ENCODE results near the gene MMP20. TPM values are rescaled to one million over a fixed set of nuclear protein-coding genes. Genes with fewer than 3 reads are reported as not detected.

The MMP20 gene
- total RNA-seq, 1 donor from 2014 or later: not detected

DNA sequence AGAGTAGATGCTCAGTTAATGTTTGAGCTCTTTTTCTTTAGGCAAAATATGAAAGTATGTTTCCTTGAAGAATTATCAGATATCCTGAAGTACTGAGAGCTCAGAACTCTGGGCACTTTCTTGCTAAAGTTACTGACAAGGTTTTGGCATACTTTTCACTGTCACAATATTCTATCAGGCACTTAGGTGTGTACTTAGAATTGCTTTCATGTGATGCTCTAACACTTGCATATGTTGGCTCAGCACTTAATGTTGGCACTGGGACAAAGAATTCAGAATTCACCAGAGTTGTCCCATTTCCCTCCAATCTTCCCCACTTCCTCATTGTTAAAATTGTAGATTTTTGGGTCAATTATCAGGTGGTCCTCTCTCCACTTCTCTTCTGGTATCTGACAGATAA is 5.0 kb downstream of the MMP20 start:
- Mint-ChIP-seq H3K4me3 (ENCODE audit: unreplicated experiment) (no peak overlapping the region), H3K4me1 (ENCODE audit: unreplicated experiment) (no peaks in the 10 kb centered on the region), H3K9me3 (ENCODE audit: unreplicated experiment) (no peaks in the 10 kb centered on the region), H3K36me3 (ENCODE audit: low read depth, unreplicated experiment) (no peaks in the 10 kb centered on the region), H3K27me3 (ENCODE audit: unreplicated experiment) (peaks cover 4% of the 10 kb centered on the region), H3K27ac (ENCODE audit: unreplicated experiment) (no peak overlapping the region)
- no peak for DNase-seq (ENCODE audit: low spot score)
- TF ChIP-seq, protein P1, sequence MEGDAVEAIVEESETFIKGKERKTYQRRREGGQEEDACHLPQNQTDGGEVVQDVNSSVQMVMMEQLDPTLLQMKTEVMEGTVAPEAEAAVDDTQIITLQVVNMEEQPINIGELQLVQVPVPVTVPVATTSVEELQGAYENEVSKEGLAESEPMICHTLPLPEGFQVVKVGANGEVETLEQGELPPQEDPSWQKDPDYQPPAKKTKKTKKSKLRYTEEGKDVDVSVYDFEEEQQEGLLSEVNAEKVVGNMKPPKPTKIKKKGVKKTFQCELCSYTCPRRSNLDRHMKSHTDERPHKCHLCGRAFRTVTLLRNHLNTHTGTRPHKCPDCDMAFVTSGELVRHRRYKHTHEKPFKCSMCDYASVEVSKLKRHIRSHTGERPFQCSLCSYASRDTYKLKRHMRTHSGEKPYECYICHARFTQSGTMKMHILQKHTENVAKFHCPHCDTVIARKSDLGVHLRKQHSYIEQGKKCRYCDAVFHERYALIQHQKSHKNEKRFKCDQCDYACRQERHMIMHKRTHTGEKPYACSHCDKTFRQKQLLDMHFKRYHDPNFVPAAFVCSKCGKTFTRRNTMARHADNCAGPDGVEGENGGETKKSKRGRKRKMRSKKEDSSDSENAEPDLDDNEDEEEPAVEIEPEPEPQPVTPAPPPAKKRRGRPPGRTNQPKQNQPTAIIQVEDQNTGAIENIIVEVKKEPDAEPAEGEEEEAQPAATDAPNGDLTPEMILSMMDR (IDR thresholded peaks at IDR 0.05; ENCODE audit: unreplicated experiment): no peak

GRCh38 chr11:102617466-102618008 is 7.6 kb downstream of the MMP20 start:
- Mint-ChIP-seq H3K27me3 (ENCODE audit: unreplicated experiment) (peaks cover 2% of the 10 kb centered on the region), H3K27ac (ENCODE audit: unreplicated experiment) (no peak overlapping the region), H3K36me3 (ENCODE audit: low read depth, unreplicated experiment) (no peaks in the 10 kb centered on the region), H3K9me3 (ENCODE audit: unreplicated experiment) (no peaks in the 10 kb centered on the region), H3K4me1 (ENCODE audit: unreplicated experiment) (no peaks in the 10 kb centered on the region), H3K4me3 (ENCODE audit: unreplicated experiment) (no peak overlapping the region)
- TF ChIP-seq, protein P1 (IDR thresholded peaks at IDR 0.05; ENCODE audit: unreplicated experiment): no peak
- DNase-seq (ENCODE audit: low spot score): no peak

DNA sequence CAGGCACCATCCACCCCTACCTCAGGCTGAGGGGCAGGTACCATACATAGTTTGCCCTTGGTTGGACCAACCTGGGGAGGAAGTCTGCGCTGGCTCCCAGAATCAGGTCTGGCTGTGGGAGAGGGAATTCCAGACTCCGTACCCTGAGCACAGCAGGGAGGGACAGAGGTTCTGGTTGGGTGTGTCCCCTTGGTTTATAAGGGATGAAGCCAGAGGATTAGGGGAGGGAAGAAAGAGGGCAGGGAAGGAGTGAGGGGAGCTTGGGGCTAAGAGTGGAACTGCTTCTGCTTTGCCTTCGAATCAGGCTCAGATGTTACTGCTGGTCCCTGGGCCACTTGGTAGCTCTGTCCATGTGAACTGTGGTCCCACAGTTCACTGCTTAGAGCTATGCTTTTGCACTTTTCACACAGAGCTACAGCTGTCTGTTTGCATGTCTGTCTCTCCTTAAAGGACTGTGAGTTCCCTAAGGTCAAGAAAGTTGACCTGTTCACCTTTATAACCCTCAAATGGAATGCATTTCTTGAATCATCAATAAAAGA is 9.2 kb downstream of the MMP20 start:
- H3K4me3 Mint-ChIP-seq (ENCODE audit: unreplicated experiment): no peak overlapping the region
- H3K4me1 Mint-ChIP-seq (ENCODE audit: unreplicated experiment): no peaks in the 10 kb centered on the region
- H3K27ac Mint-ChIP-seq (ENCODE audit: unreplicated experiment): no peak overlapping the region

DNA sequence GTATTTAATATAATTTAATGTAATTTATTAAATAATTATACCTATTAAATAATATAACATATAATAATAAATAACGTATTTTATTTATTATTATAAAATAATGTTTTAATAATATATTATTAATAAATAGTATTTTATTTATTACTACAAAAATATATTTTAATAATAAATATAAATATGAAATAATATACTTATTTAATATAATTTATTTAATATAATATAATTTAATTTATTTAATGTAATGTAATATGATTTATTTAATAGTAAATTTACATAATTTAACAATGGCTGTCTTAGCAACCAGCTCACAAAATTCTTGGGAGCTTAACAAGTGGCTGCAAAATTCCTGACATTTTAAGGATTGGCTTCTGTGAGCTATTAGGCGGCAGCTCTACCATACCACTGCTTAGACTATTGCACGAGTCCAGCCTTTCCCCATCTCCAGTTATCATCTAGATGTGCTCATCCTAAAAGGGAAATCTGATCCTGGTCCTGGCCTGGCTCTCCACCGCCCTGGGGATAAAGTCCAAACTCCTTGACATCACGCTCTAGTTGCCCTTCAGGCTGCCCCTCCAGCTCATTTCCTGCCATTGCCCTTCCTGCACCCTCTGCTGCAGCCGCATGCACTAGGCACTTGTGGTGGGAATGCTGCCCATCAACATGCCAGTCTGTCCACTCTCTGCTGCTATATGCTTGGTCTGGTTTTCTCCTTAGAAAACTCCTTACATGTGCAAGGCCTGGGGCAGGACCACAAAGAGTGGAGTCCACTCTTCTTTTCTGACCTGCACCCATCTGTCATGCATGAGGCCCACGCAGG is 9.8 kb downstream of the MMP20 start:
- Mint-ChIP-seq H3K9me3 (ENCODE audit: unreplicated experiment) (no peaks in the 10 kb centered on the region), H3K27me3 (ENCODE audit: unreplicated experiment) (no peaks in the 10 kb centered on the region), H3K4me1 (ENCODE audit: unreplicated experiment) (no peaks in the 10 kb centered on the region), H3K27ac (ENCODE audit: unreplicated experiment) (no peak overlapping the region), H3K4me3 (ENCODE audit: unreplicated experiment) (no peak overlapping the region), H3K36me3 (ENCODE audit: low read depth, unreplicated experiment) (no peaks in the 10 kb centered on the region)
- DNase-seq (ENCODE audit: low spot score): no peak
- TF ChIP-seq, protein P1 (IDR thresholded peaks at IDR 0.05; ENCODE audit: unreplicated experiment): no peak

More for the DNA sequence above, 9.2 kb downstream of the MMP20 start:
- Mint-ChIP-seq H3K9me3 (ENCODE audit: unreplicated experiment) (no peaks in the 10 kb centered on the region), H3K27me3 (ENCODE audit: unreplicated experiment) (peaks cover 2% of the 10 kb centered on the region), H3K36me3 (ENCODE audit: low read depth, unreplicated experiment) (no peaks in the 10 kb centered on the region)
- TF ChIP-seq, protein P1 (IDR thresholded peaks at IDR 0.05; ENCODE audit: unreplicated experiment): no peak
- DNase-seq (ENCODE audit: low spot score): no peak

GRCh38 chr11:102614485-102614884 is 10.6 kb downstream of the MMP20 start:
- TF ChIP-seq, protein P1 (IDR thresholded peaks at IDR 0.05; ENCODE audit: unreplicated experiment): no peak
- Mint-ChIP-seq H3K4me1 (ENCODE audit: unreplicated experiment) (no peaks in the 10 kb centered on the region), H3K27ac (ENCODE audit: unreplicated experiment) (no peak overlapping the region), H3K9me3 (ENCODE audit: unreplicated experiment) (no peaks in the 10 kb centered on the region), H3K27me3 (ENCODE audit: unreplicated experiment) (no peaks in the 10 kb centered on the region), H3K4me3 (ENCODE audit: unreplicated experiment) (no peak overlapping the region), H3K36me3 (ENCODE audit: low read depth, unreplicated experiment) (no peaks in the 10 kb centered on the region)
- no peak for DNase-seq (ENCODE audit: low spot score)

Measured in endothelial cell (in vitro differentiated cells).